Islet of Langerhans (tissue), 1 donor: Measurements from ENCODE around the gene COL5A1.

ENCODE experiments used
- FAIRE-seq: peaks from one replicate; lab custom pipeline; 2011; peaks lifted over from hg19 to GRCh38; lab: Jason Lieb, UNC

Gene COL5A1

DNA sequence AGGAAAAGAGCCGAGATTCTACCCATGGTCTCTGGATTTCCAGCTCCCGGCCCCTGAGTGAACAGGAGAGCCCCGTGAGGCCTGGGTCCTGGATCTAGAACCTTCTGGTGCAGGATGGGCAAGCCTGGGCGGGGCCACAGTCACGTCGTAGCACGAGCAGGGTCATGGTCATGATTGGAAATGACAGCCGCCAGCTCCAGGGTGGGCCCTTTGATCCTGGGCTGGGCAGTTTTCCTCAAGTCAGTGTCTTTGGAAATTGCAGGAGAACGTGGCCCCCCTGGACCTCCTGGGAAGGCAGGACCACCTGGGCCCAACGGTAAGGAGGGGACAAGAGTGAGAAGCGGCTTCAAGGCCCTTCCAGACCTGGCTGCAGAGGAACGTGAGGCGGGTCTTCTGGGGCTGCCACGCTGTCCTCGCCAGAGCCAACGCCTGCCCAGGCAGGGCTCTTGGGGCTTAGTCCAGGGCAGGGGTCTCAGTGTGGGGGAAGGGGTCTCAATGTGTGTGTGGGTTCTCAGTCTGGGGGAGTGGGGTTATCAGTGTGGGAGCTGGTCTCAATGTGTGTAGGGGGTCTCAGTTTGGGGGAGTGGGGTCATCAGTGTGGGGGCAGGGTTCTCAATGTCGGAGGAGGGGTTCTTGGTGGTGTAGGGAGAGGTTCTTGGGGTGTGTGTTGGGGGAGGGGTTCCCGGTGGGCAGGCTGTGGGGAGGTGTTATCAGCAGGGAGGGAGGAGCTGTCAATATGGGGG, 241.6 kb downstream of the COL5A1 start:
- FAIRE-seq: no peak

DNA sequence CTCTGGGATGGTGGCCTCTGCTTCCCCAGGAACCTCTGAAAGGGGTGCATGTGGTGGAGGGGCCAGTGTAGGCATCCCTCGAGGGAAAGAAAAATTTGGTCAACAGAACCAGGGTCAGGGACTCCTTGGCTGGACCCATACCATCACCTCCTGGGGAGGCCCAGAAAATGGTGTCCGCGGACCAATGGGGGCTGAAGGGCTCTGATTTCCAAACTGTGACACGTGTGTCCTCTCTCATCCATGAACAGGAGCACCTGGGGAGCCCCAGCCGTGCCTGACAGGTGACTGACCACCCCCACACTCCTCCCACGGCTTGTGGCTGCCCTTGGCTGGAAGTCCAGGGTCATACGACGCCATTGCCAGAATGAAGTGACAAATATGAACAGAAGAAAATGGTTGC, 242.9 kb downstream of the COL5A1 start:
- no peak for FAIRE-seq

GRCh38 chr9:134885001-134885678, 243.5 kb downstream of the COL5A1 start:
- FAIRE-seq: no peak

GRCh38 chr9:134885679-134886412, 244.2 kb downstream of the COL5A1 start:
- FAIRE-seq: no peak

GRCh38 chr9:134886413-134886913, 244.9 kb downstream of the COL5A1 start:
- no peak for FAIRE-seq

- no peak for FAIRE-seq
Observed at GRCh38 chr9:134887219-134887618, 245.6 kb downstream of the COL5A1 start.

DNA sequence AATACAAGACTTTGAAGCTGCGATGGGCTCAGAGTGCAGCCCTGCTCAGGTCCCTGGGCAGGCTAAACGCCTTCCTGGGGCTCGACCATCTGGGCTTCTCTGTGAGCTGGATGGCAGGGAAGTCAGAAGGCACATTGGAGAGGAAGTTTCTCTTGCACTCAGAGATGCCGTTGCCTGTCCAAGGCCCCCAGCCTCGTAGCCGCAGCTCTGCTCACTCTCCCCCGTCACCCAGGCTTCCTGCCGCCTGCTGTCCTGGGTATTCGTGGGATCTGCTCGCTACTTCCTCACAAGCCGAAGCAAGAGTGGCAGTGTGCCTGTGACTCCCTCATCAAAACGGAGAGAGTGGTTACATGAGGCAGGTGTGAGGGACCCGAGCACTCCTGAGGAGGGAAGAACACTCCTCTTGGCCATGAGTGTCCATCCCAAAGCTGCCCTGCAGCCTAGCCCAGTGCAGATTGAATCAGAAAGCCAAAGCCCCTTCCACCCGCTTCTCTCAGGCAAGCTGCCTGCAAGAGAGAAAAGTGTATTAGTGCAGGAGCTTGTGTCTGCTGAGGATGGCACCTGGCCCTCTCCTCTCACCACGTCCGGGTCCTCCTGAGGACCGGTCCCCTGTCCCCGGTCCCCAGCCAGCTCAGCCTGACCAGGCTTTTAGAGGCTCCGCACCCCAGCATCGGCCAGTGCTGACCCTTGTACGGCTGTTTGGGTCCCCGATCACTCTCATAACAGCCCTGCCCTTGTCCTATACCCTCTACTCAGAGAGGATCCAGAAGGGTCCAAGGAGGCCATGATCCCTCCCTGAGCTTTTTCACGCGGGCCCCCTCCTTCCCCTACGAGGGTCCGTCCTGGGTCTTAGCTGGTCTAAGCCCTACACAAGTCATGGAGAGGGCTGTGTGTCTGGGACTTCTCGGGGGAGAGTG, 246.3 kb downstream of the COL5A1 start:
- FAIRE-seq: no peak

DNA sequence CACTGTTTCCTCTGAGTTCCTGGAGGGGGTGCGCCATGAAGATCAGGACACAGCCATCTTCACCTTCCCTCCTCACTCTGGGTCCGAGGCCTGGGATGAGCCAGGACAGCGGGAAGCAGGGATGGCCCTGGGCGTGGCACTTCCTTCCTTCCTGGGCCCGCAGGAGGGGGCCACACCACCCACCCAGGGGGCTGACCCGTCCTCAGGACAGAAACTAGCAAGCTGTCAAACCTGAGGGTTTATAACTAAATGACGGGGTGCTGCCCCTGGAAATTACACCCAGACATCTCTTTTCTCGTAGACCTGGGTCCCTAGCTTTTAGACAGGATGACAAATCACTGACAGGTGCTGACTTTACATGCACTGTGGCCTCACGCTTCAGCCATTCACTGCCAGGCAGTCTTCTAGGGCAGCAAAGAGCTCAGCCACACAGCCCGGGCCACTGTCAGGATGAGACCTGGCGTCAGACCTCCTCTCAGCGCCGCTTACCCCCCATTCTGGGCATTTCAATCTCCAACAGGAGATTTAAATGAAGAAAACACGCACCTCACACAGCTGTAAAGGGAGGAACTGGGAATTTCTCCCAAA, 247.1 kb downstream of the COL5A1 start:
- no peak for FAIRE-seq

- no peak for FAIRE-seq
Observed at GRCh38 chr9:134889386-134890154, 248.0 kb downstream of the COL5A1 start.

DNA sequence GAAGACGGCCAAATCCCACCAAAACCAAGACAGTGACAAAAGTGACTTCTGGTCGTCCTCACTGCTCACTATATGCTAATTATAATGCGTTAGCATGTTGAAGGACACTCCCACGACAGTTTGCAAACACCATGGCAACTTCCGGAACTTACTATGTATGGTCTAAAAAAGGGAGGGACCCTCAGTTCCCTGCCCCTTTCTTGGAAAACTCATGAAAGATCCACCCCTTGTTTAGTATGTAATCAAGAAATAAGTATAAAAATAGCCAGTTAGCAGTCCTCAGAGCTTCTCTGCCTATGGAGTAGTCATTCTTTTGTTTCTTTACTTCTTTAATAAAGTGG, 248.5 kb downstream of the COL5A1 start:
- no peak for FAIRE-seq

DNA sequence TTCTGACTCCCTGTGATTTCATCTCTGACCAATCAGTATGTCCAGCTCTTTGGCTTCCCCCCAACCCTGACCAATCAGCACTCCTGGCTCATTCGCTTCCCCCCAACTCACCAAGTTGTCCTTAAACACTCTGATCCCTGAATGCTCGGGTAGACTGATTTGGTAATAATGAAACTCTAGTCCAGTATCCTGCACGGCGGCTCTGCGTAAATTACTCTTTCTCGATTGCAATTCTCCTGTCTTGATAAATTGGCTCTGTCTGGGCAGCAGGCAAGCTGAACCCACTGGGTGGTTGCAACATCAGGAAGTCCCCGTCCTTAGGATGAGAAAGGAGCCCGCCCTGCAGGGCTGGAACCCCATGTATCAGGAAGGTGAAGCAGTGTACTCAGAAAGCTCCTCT, 249.4 kb downstream of the COL5A1 start:
- no peak for FAIRE-seq

DNA sequence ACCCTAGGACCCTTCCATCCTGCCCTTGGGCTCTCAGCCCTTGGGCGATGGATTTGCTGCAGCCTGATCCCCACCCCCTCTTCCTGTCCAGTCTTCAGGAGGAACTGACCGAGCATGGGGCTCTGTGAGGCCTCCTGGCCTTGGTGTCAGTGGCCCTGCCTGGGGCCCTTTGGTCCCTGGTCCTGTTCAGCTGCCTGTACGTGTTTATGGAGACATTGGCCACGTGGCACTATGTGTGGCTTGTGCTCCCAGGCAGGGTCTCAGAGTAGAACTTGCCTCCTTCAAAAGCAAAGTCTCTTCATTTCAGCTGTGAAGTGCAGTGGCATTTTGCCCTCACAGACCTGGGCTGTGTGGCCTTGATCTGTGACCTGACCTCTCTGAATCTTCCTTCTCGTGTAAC, 250.1 kb downstream of the COL5A1 start:
- FAIRE-seq: no peak

DNA sequence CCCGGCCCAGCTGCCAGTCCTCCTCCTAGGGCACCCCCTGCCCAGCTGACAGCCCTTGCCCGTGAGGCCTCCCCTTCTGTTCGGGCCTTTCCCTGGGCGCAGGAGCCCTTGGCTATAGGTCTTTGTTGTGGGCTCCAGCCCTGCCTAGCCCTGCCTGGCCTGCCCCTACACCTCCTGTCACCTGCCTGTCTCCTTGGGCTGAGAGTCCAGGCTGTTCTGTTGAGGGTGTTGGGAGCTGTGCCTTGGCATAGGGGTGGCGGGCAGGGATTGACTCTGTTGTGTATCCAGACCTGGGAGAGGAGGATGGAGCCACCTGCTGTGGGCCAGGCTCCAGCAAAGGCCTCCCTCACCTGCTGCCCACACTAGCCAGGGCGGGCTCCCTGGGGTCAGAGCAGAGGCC, 250.6 kb downstream of the COL5A1 start:
- FAIRE-seq: no peak

- no peak for FAIRE-seq
Observed at GRCh38 chr9:134892820-134893420, 251.3 kb downstream of the COL5A1 start.
